B cell (primary cell): Measurements from ENCODE around the gene TENT5C. TPM values are rescaled to one million over a fixed set of nuclear protein-coding genes. Genes with fewer than 3 reads are reported as not detected.
A peak's percentile ranks its signal among the peaks of the same experiment; 100 is the strongest.

Source experiments
- ATAC-seq: fragments of 200-7000 bp; cut with Tn5 transposase; one replicate; pipeline ENCODE4 v1.10.0; 2021; ENCODE audit warnings: low read depth, mild to moderate bottlenecking, moderate number of reproducible peaks, moderate library complexity
- CTCF ChIA-PET: fragments of 350-600 bp; sonication (Branson Sonifier 250); formaldehyde crosslinking; loops from one replicate; lab custom pipeline; 2021; ENCODE audit warnings: antibody characterized with exemption, inconsistent platforms; lab: Charles Lee
- POLR2A ChIA-PET: fragments of 350-600 bp; sonication (Branson Sonifier 250); formaldehyde crosslinking; loops from one replicate; lab custom pipeline; 2021; ENCODE audit warnings: antibody characterized with exemption; lab: Charles Lee
- DNase-seq: peaks from one replicate; pipeline ENCODE4 v3.0.0; 2013
- H2AFZ ChIP-seq: 2 replicates; pipeline ENCODE4 v1.6.1; 2012; ENCODE audit warnings: mild to moderate bottlenecking, low read depth, low read length; ENCODE audit not compliant: insufficient read depth, poor library complexity, severe bottlenecking
- H3K27ac ChIP-seq, 2 donors: 1 replicate in 1 of 2; 2 replicates in 1 of 2; pipeline ENCODE4 v1.5.1; 2012 to 2013; ENCODE audit warnings: low read length in 2 of 2, mild to moderate bottlenecking in 2 of 2, moderate library complexity in 1 of 2
- H3K27me3 ChIP-seq, 4 experiments: fragments of 200-600 bp in 1 of 4; sonication (generic) in 1 of 4; replicated peaks in 1 of 4; 1 replicate in 2 of 4; 2 replicates in 2 of 4; pipeline versions ENCODE4 v1.6.1 to v1.7.0; 2013 to 2016; ENCODE audit warnings: low read length in 3 of 4, mild to moderate bottlenecking in 2 of 4, mixed read lengths in 1 of 4, moderate library complexity in 1 of 4; ENCODE audit not compliant: insufficient read depth in 4 of 4, control insufficient read depth in 3 of 4; ENCODE audit errors: control extremely low read depth in 1 of 4
- H3K36me3 ChIP-seq, 2 experiments: replicated peaks in 1 of 2; 1 replicate in 1 of 2; 2 replicates in 1 of 2; pipeline versions ENCODE4 v1.6.1 to v1.7.1; 2013; ENCODE audit warnings: low read length in 1 of 2; ENCODE audit not compliant: insufficient read depth in 2 of 2, control insufficient read depth in 1 of 2; ENCODE audit errors: control extremely low read depth in 1 of 2, extremely low read depth in 1 of 2
- H3K4me1 ChIP-seq, 2 donors: fragments of 200-600 bp in 1 of 2; sonication (generic) in 1 of 2; 1 replicate in 1 of 2; 2 replicates in 1 of 2; pipeline versions ENCODE4 v1.5.1 to v1.6.1; 2013 to 2017; ENCODE audit warnings: low read length in 2 of 2; ENCODE audit not compliant: control insufficient read depth in 2 of 2, insufficient read depth in 2 of 2
- H3K4me2 ChIP-seq: replicated peaks from 2 replicates; pipeline ENCODE3; 2012; ENCODE audit warnings: mild to moderate bottlenecking, low read depth, low read length; ENCODE audit not compliant: poor library complexity, severe bottlenecking
- H3K4me3 ChIP-seq, 5 experiments: fragments of 200-600 bp in 1 of 5; sonication (generic) in 1 of 5; 1 replicate in 3 of 5; 2 replicates in 2 of 5; pipeline versions ENCODE4 v1.5.1 to v1.7.0; 2011 to 2016; ENCODE audit warnings: low read length in 4 of 5, mild to moderate bottlenecking in 4 of 5, low read depth in 2 of 5, control low read depth in 1 of 5, moderate library complexity in 1 of 5; ENCODE audit not compliant: insufficient read depth in 1 of 5; ENCODE audit errors: control extremely low read depth in 1 of 5, extremely low read depth in 1 of 5
- H3K79me2 ChIP-seq: fragments of 200-600 bp; sonication (generic); one replicate; pipeline ENCODE4 v1.6.0; 2016; ENCODE audit warnings: low read length; ENCODE audit not compliant: control insufficient read depth, insufficient read depth
- H3K9ac ChIP-seq: fragments of 200-600 bp; sonication (generic); 2 replicates; pipeline ENCODE4 v1.6.1; 2017; ENCODE audit warnings: mild to moderate bottlenecking, low read length, moderate library complexity
- H3K9me3 ChIP-seq, 3 donors: one replicate each; pipeline versions ENCODE4 v1.6.1 to v1.7.1; 2013; ENCODE audit warnings: low read length in 2 of 3; ENCODE audit not compliant: control insufficient read depth in 2 of 3, insufficient read depth in 1 of 3; ENCODE audit errors: control extremely low read depth in 1 of 3
- H4K20me1 ChIP-seq: 2 replicates; pipeline ENCODE4 v1.6.0; 2012; ENCODE audit warnings: mild to moderate bottlenecking, low read length; ENCODE audit not compliant: insufficient read depth, control insufficient read depth, poor library complexity, severe bottlenecking
- H3K27ac Mint-ChIP-seq: one replicate; pipeline ENCODE4 v1.8.0; 2021; ENCODE audit warnings: mixed read lengths
- H3K27me3 Mint-ChIP-seq: one replicate; pipeline ENCODE4 v1.8.0; 2021; ENCODE audit warnings: mixed read lengths
- H3K4me1 Mint-ChIP-seq: one replicate; pipeline ENCODE4 v1.8.0; 2021; ENCODE audit warnings: mixed read lengths
- H3K4me3 Mint-ChIP-seq: one replicate; pipeline ENCODE4 v1.8.0; 2021; ENCODE audit warnings: mixed read lengths
- H3K9me3 Mint-ChIP-seq: one replicate; pipeline ENCODE4 v1.8.0; 2022; ENCODE audit warnings: mixed read lengths; ENCODE audit not compliant: insufficient read depth
- EZH2 ChIP-seq: IDR thresholded peaks from 2 replicates; pipeline ENCODE4 v1.6.1; 2012; ENCODE audit warnings: borderline replicate concordance, low read depth, mild to moderate bottlenecking, moderate library complexity, low read length; ENCODE audit not compliant: insufficient read depth, poor library complexity, severe bottlenecking
- WGBS: methylation state at CpG from one replicate; pipeline ENCODE4 v1.1.5; 2013; ENCODE audit warnings: missing lambda C conversion rate; ENCODE audit not compliant: insufficient coverage; 5-methylcytosine and 5-hydroxymethylcytosine counted together
- intact Hi-C: fragments of 100-400 bp; cut with micrococcal nuclease; formaldehyde crosslinking; loops from one replicate; pipeline ENCODE4 v1.10.0; 2022
- polyA plus RNA-seq: library from polyadenylated mRNA; depleted of rRNA; stranded (reverse); fragments of >200 nt; gene quantifications from 2 replicates; pipeline ENCODE4 v1.2.3, GENCODE V29; 2012
- total RNA-seq, 2 donors: library from RNA; stranded (reverse); fragments of 120-200 nt in 1 of 2; gene quantifications; 1 replicate in 1 of 2; 2 replicates in 1 of 2; pipeline versions ENCODE4 v1.2.3 to v1.2.4, GENCODE V29; 2013 to 2022
- TF ChIP-seq, protein P1 (sequence below): fragments of 200-600 bp; IDR thresholded peaks from one replicate; pipeline ENCODE4 v1.8.0; 2022; ENCODE audit warnings: antibody characterized with exemption, mild to moderate bottlenecking

TENT5C gene
- total and polyA plus RNA-seq, 2 donors (not counting 1 experiment from before 2014, with no cell fraction given) = 65.4 to 112 TPM

GRCh38 chr1:117616356-117616755 is 10.5 kb downstream of the TENT5C start:
- H3K79me2 ChIP-seq = peaks cover 98% of the 10 kb centered on the region
- peaks cover 86 to 92% of the 10 kb centered on the region in 2 donors for H3K4me1 ChIP-seq
- no peak overlapping the region for H3K4me3 ChIP-seq
- H3K36me3 ChIP-seq = peaks cover 3 to 47% of the 10 kb centered on the region in 2 experiments
- H3K4me2 ChIP-seq = peak overlapping the region; percentile 52
- H3K27me3 ChIP-seq = no peaks in the 10 kb centered on the region
- ATAC-seq (no peak), DNase-seq (no peak)
- H3K9ac ChIP-seq = peak overlapping the region; percentile 22
- ChIA-PET POLR2A (interaction anchor here (0.7 to 1.2 kb wide), 2 partner anchors 25 to 39 kb away, joined by 3 to 4 read pairs; no protein-coding TSS in a partner anchor), CTCF (interaction anchor here (1.1 to 10.1 kb wide), 5 partner anchors 9 to 137 kb away, joined by 4 to 64 read pairs (median 11); partner anchors contain the start of gene TENT5C)
- WGBS = 84% methylated on average over 3 of the region's 3 CpGs
- H3K4me3 Mint-ChIP-seq = peak overlapping the region; percentile 78
- TF ChIP-seq, protein P1, sequence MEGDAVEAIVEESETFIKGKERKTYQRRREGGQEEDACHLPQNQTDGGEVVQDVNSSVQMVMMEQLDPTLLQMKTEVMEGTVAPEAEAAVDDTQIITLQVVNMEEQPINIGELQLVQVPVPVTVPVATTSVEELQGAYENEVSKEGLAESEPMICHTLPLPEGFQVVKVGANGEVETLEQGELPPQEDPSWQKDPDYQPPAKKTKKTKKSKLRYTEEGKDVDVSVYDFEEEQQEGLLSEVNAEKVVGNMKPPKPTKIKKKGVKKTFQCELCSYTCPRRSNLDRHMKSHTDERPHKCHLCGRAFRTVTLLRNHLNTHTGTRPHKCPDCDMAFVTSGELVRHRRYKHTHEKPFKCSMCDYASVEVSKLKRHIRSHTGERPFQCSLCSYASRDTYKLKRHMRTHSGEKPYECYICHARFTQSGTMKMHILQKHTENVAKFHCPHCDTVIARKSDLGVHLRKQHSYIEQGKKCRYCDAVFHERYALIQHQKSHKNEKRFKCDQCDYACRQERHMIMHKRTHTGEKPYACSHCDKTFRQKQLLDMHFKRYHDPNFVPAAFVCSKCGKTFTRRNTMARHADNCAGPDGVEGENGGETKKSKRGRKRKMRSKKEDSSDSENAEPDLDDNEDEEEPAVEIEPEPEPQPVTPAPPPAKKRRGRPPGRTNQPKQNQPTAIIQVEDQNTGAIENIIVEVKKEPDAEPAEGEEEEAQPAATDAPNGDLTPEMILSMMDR = no peak
- TF ChIP-seq EZH2 = no peak
- no peak overlapping the region for H2AFZ ChIP-seq
- peak overlapping the region; percentile 10 for H3K27ac Mint-ChIP-seq
- H3K9me3 ChIP-seq = peaks cover 0 to 3% (median 3%) of the 10 kb centered on the region in 3 donors
- H3K9me3 Mint-ChIP-seq = peaks cover 7% of the 10 kb centered on the region
- no peaks in the 10 kb centered on the region for H3K27me3 Mint-ChIP-seq
- peaks cover 91% of the 10 kb centered on the region for H4K20me1 ChIP-seq
- H3K4me1 Mint-ChIP-seq = peaks cover 95% of the 10 kb centered on the region
- intact Hi-C loops = no loop called here
- H3K27ac ChIP-seq = peak overlapping the region; percentile 19 to 76

DNA sequence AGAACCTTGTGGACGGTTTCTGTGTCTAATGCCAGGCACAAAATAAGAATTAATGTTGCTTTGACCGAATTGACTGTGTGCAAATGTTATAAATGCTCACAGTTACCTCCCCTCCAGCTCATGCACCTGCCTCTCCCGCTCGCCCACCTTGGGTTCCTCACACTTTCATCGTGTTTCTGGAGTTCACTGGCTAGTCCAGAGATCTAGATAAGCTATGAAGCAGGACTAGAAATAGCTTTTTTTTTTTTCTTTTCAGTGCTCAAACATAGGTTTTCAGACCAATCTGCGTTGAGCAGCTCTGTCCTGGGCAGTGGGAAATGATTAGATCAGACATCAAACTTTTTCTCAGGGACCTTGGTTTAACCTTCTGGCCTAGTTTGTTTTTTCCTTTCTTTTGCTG is 11.1 kb downstream of the TENT5C start:
- Mint-ChIP-seq H3K4me1 (peaks cover 97% of the 10 kb centered on the region), H3K9me3 (peaks cover 7% of the 10 kb centered on the region), H3K27ac (peak overlapping the region; percentile 29), H3K27me3 (no peaks in the 10 kb centered on the region), H3K4me3 (peak overlapping the region; percentile 47)
- H3K79me2 ChIP-seq = peaks cover 98% of the 10 kb centered on the region
- no peak overlapping the region for H3K4me3 ChIP-seq
- POLR2A ChIA-PET = interaction anchor here (0.7 to 1.2 kb wide), 3 partner anchors 11 to 38 kb away, joined by 3 to 4 read pairs (median 3); no protein-coding TSS in a partner anchor
- ATAC-seq (no peak), DNase-seq (no peak)
- H4K20me1 ChIP-seq = peaks cover 91% of the 10 kb centered on the region
- H3K4me1 ChIP-seq = peaks cover 85 to 90% of the 10 kb centered on the region in 2 donors
- H3K36me3 ChIP-seq = peaks cover 3 to 50% of the 10 kb centered on the region in 2 experiments
- no peak overlapping the region for H3K9ac ChIP-seq
- WGBS = 76% methylated on average over 3 of the region's 6 CpGs
- no peaks in the 10 kb centered on the region for H3K27me3 ChIP-seq
- no peak for TF ChIP-seq EZH2
- TF ChIP-seq, protein P1 = no peak
- peak overlapping the region; percentile 19 to 76 for H3K27ac ChIP-seq
- peaks cover 0 to 3% (median 3%) of the 10 kb centered on the region in 3 donors for H3K9me3 ChIP-seq
- H2AFZ ChIP-seq = no peak overlapping the region
- H3K4me2 ChIP-seq = peak overlapping the region; percentile 52
- intact Hi-C loops = no loop called here
- CTCF ChIA-PET = interaction anchor here (0.7 to 10.1 kb wide), 8 partner anchors 8 to 142 kb away, joined by 3 to 64 read pairs (median 5); partner anchors contain the start of gene TENT5C
